HepG2 (cell line): ENCODE results near the gene GALNT10. TPM values are rescaled to one million over a fixed set of nuclear protein-coding genes. Genes with fewer than 3 reads are reported as not detected.

Experiments used
- ATAC-seq: fragments of 200-7000 bp; cut with Tn5 transposase; 3 replicates; pipeline ENCODE4 v1.9.1; 2020; ENCODE audit warnings: mild to moderate bottlenecking, moderate library complexity
- BruUV-seq: library from RNA; stranded (reverse); fragments of 400-500 nt; replicated peaks from 2 replicates; lab custom pipeline; 2021; lab: Mats Ljungman, UMichigan
- CTCF ChIA-PET: fragments of 300-600 bp; formaldehyde crosslinking; extraction: SDS; loops from one replicate; lab custom pipeline; 2021; ENCODE audit warnings: low total read pairs, inconsistent platforms, low intra/inter-chr PET ratio; lab: Yijun Ruan, JAX
- POLR2A ChIA-PET: fragments of 350-600 bp; sonication (Branson Sonifier 250); formaldehyde crosslinking; loops from one replicate; lab custom pipeline; 2020; ENCODE audit warnings: antibody characterized with exemption, inconsistent platforms; lab: Yijun Ruan, JAX
- DNase-seq: peaks from one replicate; pipeline ENCODE4 v3.0.0-alpha.2; 2015; ENCODE audit warnings: low spot score
- FAIRE-seq: peaks from 3 replicates; lab custom pipeline; 2011; peaks lifted over from hg19 to GRCh38; lab: Jason Lieb, UNC
- H2AFZ ChIP-seq: one replicate; pipeline ENCODE4 v1.6.1; 2011; ENCODE audit warnings: low read length, inconsistent platforms
- H3K27ac ChIP-seq: fragments of 300-600 bp; 3 replicates; pipeline ENCODE4 v1.8.0; 2011; ENCODE audit warnings: mixed run types, mild to moderate bottlenecking, mixed read lengths, low read length, inconsistent platforms; ENCODE audit not compliant: insufficient read depth; ENCODE audit errors: extremely low read length
- H3K27me3 ChIP-seq, 2 experiments: fragments of 200-600 bp in 1 of 2; 2 replicates in 1 of 2; 3 replicates in 1 of 2; pipeline versions ENCODE4 v1.6.0 to v1.8.0; 2011; ENCODE audit warnings: low read length in 2 of 2, mild to moderate bottlenecking in 2 of 2, moderate library complexity in 2 of 2, inconsistent platforms in 1 of 2; ENCODE audit not compliant: insufficient read depth in 2 of 2, control insufficient read depth in 1 of 2
- H3K36me3 ChIP-seq, 2 experiments: fragments of 200-600 bp in 1 of 2; replicated peaks in 1 of 2; 2 replicates in 1 of 2; 3 replicates in 1 of 2; pipeline versions ENCODE4 v1.5.1 to v1.8.0; 2011; ENCODE audit warnings: low read length in 2 of 2, inconsistent platforms in 1 of 2; ENCODE audit not compliant: insufficient read depth in 2 of 2, control insufficient read depth in 1 of 2
- H3K4me1 ChIP-seq: 2 replicates; pipeline ENCODE4 v1.5.1; 2012; ENCODE audit warnings: low read length, inconsistent platforms; ENCODE audit not compliant: insufficient read depth
- H3K4me2 ChIP-seq: 2 replicates; pipeline ENCODE4 v1.6.0; 2011; ENCODE audit warnings: low read depth, low read length, inconsistent platforms
- H3K4me3 ChIP-seq, 3 experiments: fragments of 200-600 bp in 1 of 3; sonication (generic), shearing (Covaris generic) in 1 of 3; replicated peaks in 1 of 3; 2 replicates each; pipeline ENCODE4 v1.5.1; 2011 to 2016; ENCODE audit warnings: low read length in 3 of 3, inconsistent platforms in 2 of 3, low read depth in 2 of 3, mild to moderate bottlenecking in 2 of 3, control low read depth in 1 of 3, mixed read lengths in 1 of 3; ENCODE audit not compliant: insufficient read depth in 1 of 3
- H3K79me2 ChIP-seq: one replicate; pipeline ENCODE4 v1.6.1; 2011; ENCODE audit warnings: low read length, inconsistent platforms; ENCODE audit not compliant: insufficient read depth
- H3K9ac ChIP-seq: 2 replicates; pipeline ENCODE4 v1.6.0; 2011; ENCODE audit warnings: mild to moderate bottlenecking, low read depth, low read length, inconsistent platforms; ENCODE audit not compliant: insufficient read depth
- H3K9me3 ChIP-seq: 2 replicates; pipeline ENCODE4 v1.5.1; 2012; ENCODE audit warnings: mild to moderate bottlenecking, low read length
- H4K20me1 ChIP-seq: 2 replicates; pipeline ENCODE4 v1.6.0; 2011; ENCODE audit warnings: inconsistent platforms, mild to moderate bottlenecking, low read length, moderate library complexity; ENCODE audit not compliant: insufficient read depth
- CHCHD3 ChIP-seq: sonication (generic); formaldehyde crosslinking; IDR thresholded peaks from 2 replicates; pipeline ENCODE4 v1.8.0; 2022; ENCODE audit warnings: mild to moderate bottlenecking, missing genetic modification reagents, moderate library complexity
- FOXA1 ChIP-seq, 2 experiments: fragments of 450-650 bp in 1 of 2; sonication (generic) in 1 of 2; formaldehyde crosslinking in 1 of 2; IDR thresholded peaks; 2 replicates each; pipeline versions ENCODE4 v1.4.0 to v1.6.1; 2016 to 2020; ENCODE audit warnings: missing genetic modification reagents in 1 of 2
- FOXA3 ChIP-seq: IDR thresholded peaks from 2 replicates; pipeline ENCODE4 v1.6.1; 2016; ENCODE audit warnings: missing genetic modification reagents, missing compliant biosample characterization
- GABPA ChIP-seq, 2 experiments: IDR thresholded peaks; 2 replicates each; pipeline ENCODE4 v1.6.1; 2011 to 2016; ENCODE audit warnings: low read depth in 2 of 2, low read length in 1 of 2, missing biosample characterization in 1 of 2, missing genetic modification characterization in 1 of 2
- SIN3A ChIP-seq: IDR thresholded peaks from 2 replicates; pipeline ENCODE4 v1.6.1; 2011; ENCODE audit warnings: low read depth, mild to moderate bottlenecking, control low read depth, low read length, borderline replicate concordance
- SMAD3 ChIP-seq: sonication (generic); formaldehyde crosslinking; IDR thresholded peaks from 2 replicates; pipeline ENCODE4 v1.4.0; 2020; ENCODE audit warnings: missing genetic modification reagents
- ZMYM4 ChIP-seq: sonication (generic); formaldehyde crosslinking; IDR thresholded peaks from 2 replicates; pipeline ENCODE4 v1.8.1; 2023; ENCODE audit warnings: mild to moderate bottlenecking, missing genetic modification reagents
- ZNF562 ChIP-seq: sonication (generic); formaldehyde crosslinking; IDR thresholded peaks from 2 replicates; pipeline ENCODE4 v1.8.0; 2022; ENCODE audit warnings: missing genetic modification reagents, borderline replicate concordance
- WGBS: methylation state at CpG from one replicate; pipeline ENCODE4 v1.1.6; 2017; ENCODE audit warnings: low lambda C conversion rate; 5-methylcytosine and 5-hydroxymethylcytosine counted together
- in situ Hi-C: cut with HindIII; loops from 2 replicates; pipeline ENCODE4 v1.10.0; 2017; ENCODE audit warnings: low pct_unique_long_range_greater_than_20kb; ENCODE audit not compliant: extremely low pct_ligation_motif_present
- intact Hi-C: fragments of 100-400 bp; cut with micrococcal nuclease; formaldehyde crosslinking; loops from one replicate; pipeline ENCODE4 v1.10.0; 2022; ENCODE audit not compliant: unreplicated experiment
- polyA plus RNA-seq, 8 experiments: library from polyadenylated mRNA; depleted of rRNA in 3 of 8; stranded (reverse) in 7 of 8; unstranded in 1 of 8; fragments of >200 nt; fragmentation: Illumina TruSeq in 4 of 8; extraction: Trizol in 4 of 8; gene quantifications; 2 replicates each; pipeline versions ENCODE4 v1.2.1 to v1.2.3, GENCODE V29; 2011 to 2016; ENCODE audit warnings: low read depth in 4 of 8, missing spikeins in 1 of 8, mixed read lengths in 1 of 8; ENCODE audit not compliant: insufficient read depth in 1 of 8
- total RNA-seq, 5 experiments: library from RNA; depleted of rRNA; stranded (reverse); fragments of >200 nt; fragmentation: Illumina TruSeq; extraction: Trizol; gene quantifications; 2 replicates each; pipeline ENCODE4 v1.2.3, GENCODE V29; 2016; ENCODE audit warnings: low read depth in 1 of 5
- TF ChIP-seq, protein P1 (sequence below), 2 experiments: sonication (generic) in 1 of 2; formaldehyde crosslinking in 1 of 2; IDR thresholded peaks; 2 replicates each; pipeline versions ENCODE4 v1.6.1 to v1.9.0; 2014 to 2022; ENCODE audit warnings: antibody characterized with exemption in 1 of 2, borderline replicate concordance in 1 of 2, inconsistent platforms in 1 of 2, low read depth in 1 of 2, missing genetic modification reagents in 1 of 2
- TF ChIP-seq, protein P2 (sequence below): sonication (generic); formaldehyde crosslinking; IDR thresholded peaks from 2 replicates; pipeline ENCODE4 v1.4.0; 2020; ENCODE audit warnings: missing genetic modification reagents
- TF ChIP-seq, protein P3 (sequence below): sonication (generic); formaldehyde crosslinking; IDR thresholded peaks from 2 replicates; pipeline ENCODE4 v1.9.0; 2021; ENCODE audit warnings: missing genetic modification reagents, borderline replicate concordance
- TF ChIP-seq, protein P4 (sequence below), 2 experiments: fragments of 450-650 bp in 1 of 2; sonication (generic) in 1 of 2; formaldehyde crosslinking; IDR thresholded peaks; 2 replicates each; pipeline versions ENCODE4 v1.5.0 to v1.8.0; 2020 to 2022; ENCODE audit warnings: mild to moderate bottlenecking in 1 of 2, missing genetic modification reagents in 1 of 2

Gene GALNT10
- total and polyA plus RNA-seq, 2 of the 13 experiments (the other 11 are each of a cell fraction or from before 2014, with no cell fraction given): 8.1 to 11.2 TPM

DNA sequence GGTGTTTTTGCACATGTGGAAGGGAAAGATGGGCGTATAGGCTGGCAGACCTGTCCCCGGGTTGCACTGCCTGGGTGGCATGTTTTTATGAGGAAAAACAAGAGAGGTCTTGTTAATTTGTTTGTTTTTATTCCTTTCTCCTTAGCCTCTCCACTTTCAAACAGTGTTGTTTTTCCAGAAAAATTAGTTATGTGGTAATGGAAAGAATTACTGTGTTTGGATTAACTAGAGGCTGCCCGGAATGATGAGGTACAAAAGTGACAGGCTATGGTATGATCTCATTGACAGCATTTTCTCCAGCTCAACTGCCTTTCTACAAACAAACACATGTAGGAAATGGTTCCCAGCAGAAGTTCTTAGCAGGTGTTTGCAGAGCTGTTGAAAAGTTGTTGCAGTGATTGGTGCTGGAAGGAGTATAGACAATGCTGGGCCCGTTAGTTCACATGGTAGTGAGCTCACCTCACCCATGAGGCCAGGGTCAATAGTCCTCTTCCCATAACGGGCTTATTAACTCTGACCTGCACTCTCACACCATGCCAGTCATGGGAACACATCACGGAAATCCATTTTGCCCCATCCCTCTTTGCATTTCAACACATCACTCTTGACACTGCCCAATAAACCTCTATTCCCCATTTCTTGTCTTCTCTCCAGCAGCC is 144.0 kb downstream of the GALNT10 start (continued):
- TF ChIP-seq FOXA3: no peak
- no peak for TF ChIP-seq CHCHD3 (CRISPR knock-in tag)
- TF ChIP-seq, protein P1, sequence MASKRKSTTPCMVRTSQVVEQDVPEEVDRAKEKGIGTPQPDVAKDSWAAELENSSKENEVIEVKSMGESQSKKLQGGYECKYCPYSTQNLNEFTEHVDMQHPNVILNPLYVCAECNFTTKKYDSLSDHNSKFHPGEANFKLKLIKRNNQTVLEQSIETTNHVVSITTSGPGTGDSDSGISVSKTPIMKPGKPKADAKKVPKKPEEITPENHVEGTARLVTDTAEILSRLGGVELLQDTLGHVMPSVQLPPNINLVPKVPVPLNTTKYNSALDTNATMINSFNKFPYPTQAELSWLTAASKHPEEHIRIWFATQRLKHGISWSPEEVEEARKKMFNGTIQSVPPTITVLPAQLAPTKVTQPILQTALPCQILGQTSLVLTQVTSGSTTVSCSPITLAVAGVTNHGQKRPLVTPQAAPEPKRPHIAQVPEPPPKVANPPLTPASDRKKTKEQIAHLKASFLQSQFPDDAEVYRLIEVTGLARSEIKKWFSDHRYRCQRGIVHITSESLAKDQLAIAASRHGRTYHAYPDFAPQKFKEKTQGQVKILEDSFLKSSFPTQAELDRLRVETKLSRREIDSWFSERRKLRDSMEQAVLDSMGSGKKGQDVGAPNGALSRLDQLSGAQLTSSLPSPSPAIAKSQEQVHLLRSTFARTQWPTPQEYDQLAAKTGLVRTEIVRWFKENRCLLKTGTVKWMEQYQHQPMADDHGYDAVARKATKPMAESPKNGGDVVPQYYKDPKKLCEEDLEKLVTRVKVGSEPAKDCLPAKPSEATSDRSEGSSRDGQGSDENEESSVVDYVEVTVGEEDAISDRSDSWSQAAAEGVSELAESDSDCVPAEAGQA (IDR thresholded peaks at IDR 0.05; ENCODE audit: low read depth): no peak
- TF ChIP-seq, protein P1 (CRISPR knock-in tag; IDR thresholded peaks at IDR 0.05; ENCODE audit: borderline replicate concordance): no peak
- TF ChIP-seq, all 625 proteins: peak for 0

DNA sequence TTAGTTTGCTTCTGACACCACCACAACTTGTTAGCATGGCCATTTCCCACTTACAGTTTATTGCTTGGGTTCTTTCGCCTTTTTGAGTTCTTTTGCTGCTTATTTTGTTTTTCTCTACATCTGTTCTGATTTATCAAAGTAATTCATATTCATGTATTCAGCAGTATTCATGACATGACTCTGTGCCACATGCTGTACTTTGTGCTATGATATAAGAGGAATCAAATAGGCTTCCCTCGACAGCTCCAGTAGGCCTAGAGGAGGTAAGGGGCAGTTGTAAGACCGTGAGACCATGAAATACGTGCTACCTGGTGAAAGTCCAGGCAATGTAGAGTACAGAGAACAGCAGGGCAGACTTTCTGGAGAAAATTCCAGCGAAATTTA is 144.5 kb downstream of the GALNT10 start:
- no peak for FAIRE-seq
- no peak overlapping the region for H2AFZ ChIP-seq
- intact Hi-C loops: loop anchor here (10.0 kb wide), 1 partner anchor 70 kb away; no protein-coding TSS in a partner anchor
- H3K27ac ChIP-seq: no peak overlapping the region
- ATAC-seq: no peak
- in situ Hi-C loops: no loop called here
- no peak overlapping the region for H3K9ac ChIP-seq
- BruUV-seq: no TSS peak
- H3K27me3 ChIP-seq: no peaks in the 10 kb centered on the region
- no peak overlapping the region for H3K4me2 ChIP-seq
- no peaks in the 10 kb centered on the region for H3K9me3 ChIP-seq
- H3K79me2 ChIP-seq: no peaks in the 10 kb centered on the region
- H3K4me1 ChIP-seq: peaks cover 11% of the 10 kb centered on the region; the same call in 1 of the 2 replicates
- H3K4me3 ChIP-seq: no peak overlapping the region
- CTCF ChIA-PET: no interaction called here
- H4K20me1 ChIP-seq: no peaks in the 10 kb centered on the region
- no peak for DNase-seq
- 89% methylated on average over 5 of the region's 5 CpGs for WGBS
- H3K36me3 ChIP-seq: no peaks in the 10 kb centered on the region; a peak in 1 of 5 replicates
- POLR2A ChIA-PET: no interaction called here
- TF ChIP-seq SIN3A: no peak
- TF ChIP-seq, protein P2, sequence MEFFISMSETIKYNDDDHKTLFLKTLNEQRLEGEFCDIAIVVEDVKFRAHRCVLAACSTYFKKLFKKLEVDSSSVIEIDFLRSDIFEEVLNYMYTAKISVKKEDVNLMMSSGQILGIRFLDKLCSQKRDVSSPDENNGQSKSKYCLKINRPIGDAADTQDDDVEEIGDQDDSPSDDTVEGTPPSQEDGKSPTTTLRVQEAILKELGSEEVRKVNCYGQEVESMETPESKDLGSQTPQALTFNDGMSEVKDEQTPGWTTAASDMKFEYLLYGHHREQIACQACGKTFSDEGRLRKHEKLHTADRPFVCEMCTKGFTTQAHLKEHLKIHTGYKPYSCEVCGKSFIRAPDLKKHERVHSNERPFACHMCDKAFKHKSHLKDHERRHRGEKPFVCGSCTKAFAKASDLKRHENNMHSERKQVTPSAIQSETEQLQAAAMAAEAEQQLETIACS: no peak
- no peak for TF ChIP-seq GABPA (IDR thresholded peaks at IDR 0.05; ENCODE audit: low read depth, low read length)
- TF ChIP-seq GABPA (CRISPR knock-in tag; IDR thresholded peaks at IDR 0.05; ENCODE audit: low read depth): no peak
- TF ChIP-seq FOXA1 (IDR thresholded peaks at IDR 0.05): no peak
- no peak for TF ChIP-seq FOXA1 (CRISPR knock-in tag; IDR thresholded peaks at IDR 0.05)
- TF ChIP-seq SMAD3 (CRISPR knock-in tag): no peak
- TF ChIP-seq, protein P3, sequence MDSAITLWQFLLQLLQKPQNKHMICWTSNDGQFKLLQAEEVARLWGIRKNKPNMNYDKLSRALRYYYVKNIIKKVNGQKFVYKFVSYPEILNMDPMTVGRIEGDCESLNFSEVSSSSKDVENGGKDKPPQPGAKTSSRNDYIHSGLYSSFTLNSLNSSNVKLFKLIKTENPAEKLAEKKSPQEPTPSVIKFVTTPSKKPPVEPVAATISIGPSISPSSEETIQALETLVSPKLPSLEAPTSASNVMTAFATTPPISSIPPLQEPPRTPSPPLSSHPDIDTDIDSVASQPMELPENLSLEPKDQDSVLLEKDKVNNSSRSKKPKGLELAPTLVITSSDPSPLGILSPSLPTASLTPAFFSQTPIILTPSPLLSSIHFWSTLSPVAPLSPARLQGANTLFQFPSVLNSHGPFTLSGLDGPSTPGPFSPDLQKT (CRISPR knock-in tag): no peak
- TF ChIP-seq ZMYM4: no peak
- TF ChIP-seq, protein P4, sequence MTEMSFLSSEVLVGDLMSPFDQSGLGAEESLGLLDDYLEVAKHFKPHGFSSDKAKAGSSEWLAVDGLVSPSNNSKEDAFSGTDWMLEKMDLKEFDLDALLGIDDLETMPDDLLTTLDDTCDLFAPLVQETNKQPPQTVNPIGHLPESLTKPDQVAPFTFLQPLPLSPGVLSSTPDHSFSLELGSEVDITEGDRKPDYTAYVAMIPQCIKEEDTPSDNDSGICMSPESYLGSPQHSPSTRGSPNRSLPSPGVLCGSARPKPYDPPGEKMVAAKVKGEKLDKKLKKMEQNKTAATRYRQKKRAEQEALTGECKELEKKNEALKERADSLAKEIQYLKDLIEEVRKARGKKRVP (CRISPR knock-in tag; IDR thresholded peaks at IDR 0.05): no peak
- no peak for TF ChIP-seq ZNF562 (CRISPR knock-in tag)
